GM23338 (cell line): ENCODE measurements around the gene DNAH6.

Source experiments
- CTCF ChIP-seq, 2 experiments: fragments of 200-600 bp in 1 of 2; sonication (generic) in 1 of 2; conservative IDR thresholded peaks; 2 replicates each; pipeline versions ENCODE4 v1.5.1 to v1.6.1; 2016 to 2017; ENCODE audit warnings: antibody characterized with exemption in 2 of 2, low read depth in 2 of 2, mild to moderate bottlenecking in 2 of 2, moderate library complexity in 1 of 2
- POLR2AphosphoS5 ChIP-seq: IDR thresholded peaks from 2 replicates; pipeline ENCODE4 v1.6.1; 2016; ENCODE audit warnings: antibody characterized with exemption, low read depth
- REST ChIP-seq: IDR thresholded peaks from one replicate; pipeline ENCODE4 v1.6.1; 2018; ENCODE audit warnings: antibody characterized with exemption; ENCODE audit not compliant: unreplicated experiment
- STAT1 ChIP-seq: IDR thresholded peaks from one replicate; pipeline ENCODE4 v1.6.1; 2016; ENCODE audit warnings: antibody characterized with exemption; ENCODE audit not compliant: unreplicated experiment
- ZNF331 ChIP-seq: fragments of 250-450 bp; sonication (Bioruptor Pico); IDR thresholded peaks from 2 replicates; pipeline ENCODE4 v1.5.0; 2020; ENCODE audit warnings: low read depth, mild to moderate bottlenecking, moderate library complexity

- TF ChIP-seq CTCF (conservative IDR thresholded peaks at IDR 0.05; ENCODE audit: low read depth in 2 of 2), result no peak
- no peak for TF ChIP-seq REST
- TF ChIP-seq POLR2AphosphoS5, result no peak
- TF ChIP-seq STAT1, result no peak
- no peak for TF ChIP-seq ZNF331 (CRISPR knock-in tag)
These were observed 39.9 kb downstream of the DNAH6 start for GRCh38 chr2:84556190-84556589.
